ENCODE measurements around the gene COX8C. TPM values are rescaled to one million over a fixed set of nuclear protein-coding genes. Genes with fewer than 3 reads are reported as not detected.
"Not testable (repeated sequence)": the region's sequence is repeated elsewhere in the genome, so short reads cannot be mapped to it uniquely, and the experiment has no call there.

Gene COX8C
- total and polyA plus RNA-seq, 8 donors: not detected

- Histone ChIP-seq H3K36me3 (no peaks in the 10 kb centered on the region), H3K4me3 (no peak overlapping the region), H3K27ac (no peak overlapping the region), H3K27me3 (no peaks in the 10 kb centered on the region), H3K4me1 (no peaks in the 10 kb centered on the region), H3K9me3 (no peaks in the 10 kb centered on the region)
- intact Hi-C loops (cut with DNase I): no loop called here
- FAIRE-seq: no peak
- ATAC-seq: no peak
- 66 to 70% methylated on average over 1 of the region's 1 CpG for WGBS, 2 donors
- TF ChIP-seq CTCF (IDR thresholded peaks at IDR 0.05): no peak
- DNase-seq: no peak
Observed at GRCh38 chr14:93379831-93380230, 32.8 kb downstream of the COX8C start.

GRCh38 chr14:93381644-93382043 lies 34.7 kb downstream of the COX8C start:
- H3K4me1 ChIP-seq: no peaks in the 10 kb centered on the region
- H3K4me3 ChIP-seq: no peak overlapping the region
- no peaks in the 10 kb centered on the region for H3K9me3 ChIP-seq
- no peaks in the 10 kb centered on the region for H3K36me3 ChIP-seq
- peak; percentile 38 to 80 (median 62) for ATAC-seq
- no peak overlapping the region for H3K27ac ChIP-seq
- WGBS, 2 donors: 53 to 55% methylated on average over 1 of the region's 1 CpG
- intact Hi-C loops (cut with DNase I): no loop called here
- no peaks in the 10 kb centered on the region for H3K27me3 ChIP-seq
- no peak for TF ChIP-seq CTCF (IDR thresholded peaks at IDR 0.05)
- no peak for DNase-seq
- no peak for FAIRE-seq

- intact Hi-C loops (cut with DNase I); FAIRE-seq: not testable (repeated sequence)
- WGBS, 2 donors: 48 to 59% methylated on average over 1 of the region's 1 CpG
Observed at GRCh38 chr14:93384256-93384655, 37.3 kb downstream of the COX8C start.

DNA sequence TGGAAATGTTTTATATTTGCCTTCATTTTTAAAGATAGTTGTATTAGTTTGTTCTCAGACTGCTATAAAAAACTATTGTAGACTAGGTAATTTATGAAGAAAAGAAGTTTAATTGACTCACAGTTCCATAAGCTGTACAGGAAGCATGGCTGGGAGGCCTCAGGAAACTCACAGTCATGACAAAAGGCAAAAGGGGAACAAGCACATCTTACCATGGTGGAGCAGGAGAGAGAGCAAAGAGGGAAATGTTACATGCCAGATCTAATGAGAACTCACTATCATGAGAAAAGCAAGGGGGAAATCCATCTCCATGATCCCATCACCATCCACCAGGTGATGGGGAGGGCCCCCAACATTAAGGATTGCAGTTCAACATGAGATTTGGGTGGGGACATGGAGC lies 48.2 kb downstream of the COX8C start:
- no peak for FAIRE-seq
- no peaks in the 10 kb centered on the region for H3K4me1 ChIP-seq
- no peak for TF ChIP-seq CTCF (IDR thresholded peaks at IDR 0.05)
- no peak overlapping the region for H3K27ac ChIP-seq
- intact Hi-C loops (cut with DNase I): no loop called here
- no peak for ATAC-seq
- no peaks in the 10 kb centered on the region for H3K36me3 ChIP-seq
- no peak overlapping the region for H3K4me3 ChIP-seq
- no peaks in the 10 kb centered on the region for H3K9me3 ChIP-seq
- DNase-seq: no peak
- no peaks in the 10 kb centered on the region for H3K27me3 ChIP-seq

More at GRCh38 chr14:93384256-93384655, 37.3 kb downstream of the COX8C start:
- not testable (repeated sequence) for DNase-seq, H3K9me3 ChIP-seq, H3K27ac ChIP-seq, ATAC-seq, H3K4me1 ChIP-seq, H3K4me3 ChIP-seq, H3K36me3 ChIP-seq, H3K27me3 ChIP-seq

GRCh38 chr14:93396456-93396855 lies 49.5 kb downstream of the COX8C start:
- FAIRE-seq: no peak
- H3K27me3 ChIP-seq: no peaks in the 10 kb centered on the region
- DNase-seq: no peak
- H3K4me3 ChIP-seq: no peak overlapping the region
- no peaks in the 10 kb centered on the region for H3K4me1 ChIP-seq
- TF ChIP-seq CTCF (IDR thresholded peaks at IDR 0.05): no peak
- no peaks in the 10 kb centered on the region for H3K36me3 ChIP-seq
- ATAC-seq: no peak
- no peaks in the 10 kb centered on the region for H3K9me3 ChIP-seq
- 88 to 94% methylated on average over 1 of the region's 1 CpG for WGBS, 2 donors
- H3K27ac ChIP-seq: no peak overlapping the region
- intact Hi-C loops (cut with DNase I): no loop called here

Other genes with a start within 250 kb of the COX8C start
- 10 to 100 TPM; 31.0 to 38.3 (median 34.5) TPM for gene ITPK1, start 231.3 kb upstream of the COX8C start, total RNA-seq
- gene ITPK1, start 231.3 kb upstream of the COX8C start, polyA plus RNA-seq: 10 to 100 TPM; 23.2 to 30.4 TPM
- 10 to 100 TPM in 3 of 6 donors, 1 to 10 TPM in 3; 7.9 to 12.6 (median 10.1) TPM for gene MOAP1, start 162.3 kb upstream of the COX8C start, total RNA-seq
- gene MOAP1, start 162.3 kb upstream of the COX8C start, polyA plus RNA-seq: 10 to 100 TPM in 1 of 2 donors, 1 to 10 TPM in 1; 8.3 to 21.4 TPM
- gene LYSET, start 161.9 kb upstream of the COX8C start, total RNA-seq: 10 to 100 TPM in 2 of 6 donors, 1 to 10 TPM in 4; 6.1 to 16.6 (median 9.2) TPM
- 10 to 100 TPM in 1 of 2 donors, 1 to 10 TPM in 1; 8.7 to 21.2 TPM for gene LYSET, start 161.9 kb upstream of the COX8C start, polyA plus RNA-seq
- gene GON7, start 140.1 kb upstream of the COX8C start, total RNA-seq: 1 to 10 TPM; 4.6 to 7.6 (median 5.7) TPM
- 10 to 100 TPM in 1 of 2 donors, 1 to 10 TPM in 1; 9.7 to 14.9 TPM for gene GON7, start 140.1 kb upstream of the COX8C start, polyA plus RNA-seq
- 10 to 100 TPM; 10.9 to 17.6 (median 12.0) TPM for gene UBR7, start 139.9 kb upstream of the COX8C start, total RNA-seq
- 10 to 100 TPM in 1 of 2 donors, 1 to 10 TPM in 1; 5.5 to 10.1 TPM for gene UBR7, start 139.9 kb upstream of the COX8C start, polyA plus RNA-seq
- gene BTBD7, start 14.1 kb upstream of the COX8C start, total RNA-seq: 10 to 100 TPM; 12.1 to 21.6 (median 15.0) TPM
- gene BTBD7, start 14.1 kb upstream of the COX8C start, polyA plus RNA-seq: 1 to 10 TPM; 6.3 to 8.9 TPM
- 1 to 10 TPM; 1.2 to 2.4 (median 1.5) TPM for gene UNC79, start 83.8 kb downstream of the COX8C start, total RNA-seq
- gene UNC79, start 83.8 kb downstream of the COX8C start, polyA plus RNA-seq: 1 to 10 TPM; 1.8 to 3.8 TPM